ENCODE data around the gene NEMF.
"Not testable (repeated sequence)": the region's sequence is repeated elsewhere in the genome, so short reads cannot be mapped to it uniquely, and the experiment has no call there.

Gene NEMF, protein sequence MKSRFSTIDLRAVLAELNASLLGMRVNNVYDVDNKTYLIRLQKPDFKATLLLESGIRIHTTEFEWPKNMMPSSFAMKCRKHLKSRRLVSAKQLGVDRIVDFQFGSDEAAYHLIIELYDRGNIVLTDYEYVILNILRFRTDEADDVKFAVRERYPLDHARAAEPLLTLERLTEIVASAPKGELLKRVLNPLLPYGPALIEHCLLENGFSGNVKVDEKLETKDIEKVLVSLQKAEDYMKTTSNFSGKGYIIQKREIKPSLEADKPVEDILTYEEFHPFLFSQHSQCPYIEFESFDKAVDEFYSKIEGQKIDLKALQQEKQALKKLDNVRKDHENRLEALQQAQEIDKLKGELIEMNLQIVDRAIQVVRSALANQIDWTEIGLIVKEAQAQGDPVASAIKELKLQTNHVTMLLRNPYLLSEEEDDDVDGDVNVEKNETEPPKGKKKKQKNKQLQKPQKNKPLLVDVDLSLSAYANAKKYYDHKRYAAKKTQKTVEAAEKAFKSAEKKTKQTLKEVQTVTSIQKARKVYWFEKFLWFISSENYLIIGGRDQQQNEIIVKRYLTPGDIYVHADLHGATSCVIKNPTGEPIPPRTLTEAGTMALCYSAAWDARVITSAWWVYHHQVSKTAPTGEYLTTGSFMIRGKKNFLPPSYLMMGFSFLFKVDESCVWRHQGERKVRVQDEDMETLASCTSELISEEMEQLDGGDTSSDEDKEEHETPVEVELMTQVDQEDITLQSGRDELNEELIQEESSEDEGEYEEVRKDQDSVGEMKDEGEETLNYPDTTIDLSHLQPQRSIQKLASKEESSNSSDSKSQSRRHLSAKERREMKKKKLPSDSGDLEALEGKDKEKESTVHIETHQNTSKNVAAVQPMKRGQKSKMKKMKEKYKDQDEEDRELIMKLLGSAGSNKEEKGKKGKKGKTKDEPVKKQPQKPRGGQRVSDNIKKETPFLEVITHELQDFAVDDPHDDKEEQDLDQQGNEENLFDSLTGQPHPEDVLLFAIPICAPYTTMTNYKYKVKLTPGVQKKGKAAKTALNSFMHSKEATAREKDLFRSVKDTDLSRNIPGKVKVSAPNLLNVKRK

DNA sequence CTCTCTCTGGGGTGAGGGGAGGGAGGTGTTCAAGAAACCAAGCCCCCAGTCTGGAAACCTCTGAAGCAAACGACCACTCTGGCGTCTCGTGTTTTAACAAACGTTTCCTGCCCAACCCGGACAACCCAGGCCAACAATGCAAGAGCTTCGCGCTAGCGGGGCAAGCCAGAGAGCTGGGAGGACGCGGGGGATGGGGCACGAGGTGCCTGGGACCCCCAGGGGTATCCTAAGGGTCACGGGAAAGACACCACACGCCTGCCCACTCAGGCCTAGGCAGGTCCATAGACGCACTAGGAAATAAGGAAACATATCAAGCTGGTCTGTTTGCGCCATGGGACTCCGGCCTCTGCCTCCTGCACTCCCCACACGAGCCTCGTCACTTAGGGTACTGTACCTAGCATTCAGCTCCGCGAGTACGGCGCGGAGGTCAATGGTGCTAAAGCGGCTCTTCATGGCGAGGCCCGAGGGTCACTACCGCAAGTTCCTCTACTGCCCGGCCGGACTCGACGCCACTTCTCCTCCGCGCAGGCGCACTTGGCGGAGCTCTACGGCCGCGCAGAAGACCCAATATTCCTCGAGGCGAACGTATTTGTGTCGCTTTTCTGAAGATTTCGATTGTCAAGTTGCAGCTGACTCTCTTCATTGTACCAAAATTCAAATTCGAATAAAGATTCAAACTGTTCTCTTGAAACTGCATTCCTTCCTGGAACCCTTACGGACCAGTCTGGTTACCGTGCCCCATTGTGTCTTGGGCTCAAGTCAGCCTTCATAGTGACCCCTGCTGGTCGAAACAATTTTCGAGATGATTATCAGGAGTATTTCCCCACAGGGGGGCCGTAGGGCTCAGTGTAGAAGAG, at the start of gene NEMF:
NEMF (minus strand) TSS at position 488 of the 857 bp plus-strand sequence; CDS start at position 453, 35 bp downstream.
- DNase-seq (ENCODE audit: low spot score): peak; percentile 92

DNA sequence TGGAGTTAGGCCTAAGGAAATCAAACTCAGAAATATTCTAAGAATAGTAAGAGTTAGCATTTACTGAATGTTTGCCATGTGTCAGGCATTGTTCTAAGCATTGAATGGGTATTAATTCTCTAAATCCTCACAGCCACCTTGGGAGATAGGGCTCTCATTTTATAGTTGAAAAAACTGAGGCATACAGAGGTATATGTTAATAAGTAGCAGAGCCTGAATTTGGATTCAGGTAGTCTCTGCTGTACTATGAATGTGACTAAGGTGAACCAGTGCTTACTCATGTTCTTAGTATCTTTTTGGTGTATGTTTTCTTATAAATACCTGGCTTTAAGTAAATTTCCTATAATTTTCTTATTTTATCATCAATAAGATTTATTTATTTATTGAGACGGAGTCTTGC, 48.4 kb upstream of the NEMF start:
- no peak for DNase-seq (ENCODE audit: low spot score)

DNA sequence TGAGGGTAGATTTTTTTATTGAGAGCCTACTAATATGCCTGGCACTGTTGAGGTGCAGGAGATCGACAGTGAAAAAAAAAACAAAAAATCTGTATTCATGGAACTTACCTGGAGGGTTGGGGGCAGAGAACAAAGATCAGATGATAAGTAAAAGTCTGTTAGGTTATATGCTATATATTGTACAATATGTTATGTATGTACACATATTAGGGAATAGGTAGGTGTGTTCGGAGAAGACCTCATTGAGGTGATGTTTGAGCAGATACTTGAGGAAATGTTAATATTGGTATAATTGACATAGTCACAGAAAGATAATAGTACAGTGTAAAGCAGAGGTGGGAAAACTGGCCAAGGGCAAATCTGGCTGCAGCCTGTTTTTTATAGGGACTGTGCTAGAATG, 45.9 kb upstream of the NEMF start:
- DNase-seq (ENCODE audit: low spot score): no peak

DNA sequence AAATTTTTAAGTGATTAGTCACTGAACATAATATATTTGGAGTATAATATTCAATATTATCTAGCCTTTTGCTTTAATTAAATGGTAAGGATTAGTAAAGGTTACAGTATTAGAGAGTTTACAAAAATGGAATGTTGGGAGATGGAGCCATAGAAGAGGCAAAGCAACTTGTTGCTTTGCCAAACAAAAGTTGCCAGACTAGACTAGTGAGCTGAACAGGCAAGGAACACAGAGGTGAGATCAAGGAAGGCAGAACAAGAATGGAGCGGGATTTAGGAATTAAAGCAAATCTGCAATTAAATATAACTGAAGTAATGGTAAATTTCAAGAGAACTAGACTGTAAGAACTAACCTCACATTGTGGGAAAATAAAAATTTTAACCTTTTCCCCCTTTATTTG, 45.4 kb upstream of the NEMF start:
- DNase-seq (ENCODE audit: low spot score): no peak

DNA sequence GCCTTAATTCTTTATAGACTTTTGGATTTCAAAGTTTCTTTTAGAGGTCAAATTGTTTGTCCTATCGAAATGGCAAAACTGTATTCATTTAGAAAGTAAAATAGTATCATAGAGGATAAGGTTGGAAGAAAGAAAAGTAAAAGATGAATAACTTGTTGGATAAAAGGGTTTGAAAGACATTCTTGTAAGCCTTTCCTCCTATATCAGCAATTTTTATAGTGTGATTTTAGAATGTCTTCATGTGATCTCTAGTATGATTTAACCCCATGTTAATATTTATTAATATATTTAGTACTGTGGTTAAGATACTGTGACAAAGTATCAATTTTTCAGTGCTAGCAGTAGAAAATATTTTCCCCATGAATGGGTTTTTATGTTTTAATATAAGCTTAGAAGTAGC, 44.8 kb upstream of the NEMF start:
- no peak for DNase-seq (ENCODE audit: low spot score)

DNA sequence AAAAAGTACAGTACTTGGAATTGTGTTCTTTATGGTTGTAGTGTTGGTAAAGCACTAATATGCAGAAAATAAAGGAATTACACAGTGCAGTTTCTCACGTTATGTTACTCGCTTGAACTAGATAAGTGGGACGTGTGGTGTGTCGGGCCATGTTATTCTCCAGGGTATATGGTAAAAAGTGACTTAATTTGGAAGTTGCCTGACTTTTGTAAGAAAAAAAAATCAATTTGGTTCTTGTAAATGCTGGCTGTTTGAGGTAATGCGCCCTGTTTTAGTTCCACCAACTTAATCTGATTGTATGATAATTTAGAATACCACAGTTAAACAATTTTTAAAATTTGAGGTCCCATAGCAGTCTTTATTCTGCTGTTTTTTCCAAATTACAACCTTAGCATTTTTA, 44.4 kb upstream of the NEMF start:
- peak; percentile 19 for DNase-seq (ENCODE audit: low spot score)

DNA sequence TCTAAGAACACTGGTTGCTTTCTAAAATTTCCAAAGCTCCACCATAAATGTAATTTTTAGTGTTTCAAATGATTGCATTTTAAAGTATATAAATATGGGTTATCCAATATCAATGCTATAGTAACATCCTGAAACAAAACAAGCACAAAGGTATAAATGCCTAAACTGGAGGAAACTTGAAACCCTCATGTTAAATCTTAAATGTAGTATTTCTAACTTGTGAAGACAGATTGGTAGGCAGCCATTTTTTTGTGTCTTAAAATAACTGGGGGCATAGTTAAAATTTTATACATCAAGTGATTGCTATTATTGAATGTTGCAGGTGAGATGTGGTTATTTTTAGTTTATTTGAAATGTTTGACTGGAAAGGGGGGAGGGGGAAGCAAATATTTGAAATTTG, 43.7 kb upstream of the NEMF start:
- not testable (repeated sequence) for DNase-seq (ENCODE audit: low spot score)

DNA sequence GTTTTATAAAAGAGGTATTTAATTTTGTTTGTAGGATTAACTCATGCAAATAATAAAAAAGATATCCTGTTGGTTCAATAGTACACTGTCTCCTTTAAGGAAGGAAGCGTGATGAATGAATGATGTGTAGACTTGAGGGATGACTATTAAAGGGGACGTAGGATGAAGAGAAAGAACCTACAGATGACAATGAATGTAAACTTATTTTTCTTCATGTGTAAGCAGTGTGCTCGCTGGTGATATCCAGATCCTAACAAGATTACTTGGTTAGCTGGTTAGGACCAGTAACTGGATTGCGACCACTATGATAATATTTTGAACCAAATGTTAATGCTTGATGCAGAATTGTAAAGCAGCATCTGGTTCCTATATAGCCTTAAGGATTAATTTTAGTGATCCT, 42.9 kb upstream of the NEMF start:
- DNase-seq (ENCODE audit: low spot score): peak; percentile 5

DNA sequence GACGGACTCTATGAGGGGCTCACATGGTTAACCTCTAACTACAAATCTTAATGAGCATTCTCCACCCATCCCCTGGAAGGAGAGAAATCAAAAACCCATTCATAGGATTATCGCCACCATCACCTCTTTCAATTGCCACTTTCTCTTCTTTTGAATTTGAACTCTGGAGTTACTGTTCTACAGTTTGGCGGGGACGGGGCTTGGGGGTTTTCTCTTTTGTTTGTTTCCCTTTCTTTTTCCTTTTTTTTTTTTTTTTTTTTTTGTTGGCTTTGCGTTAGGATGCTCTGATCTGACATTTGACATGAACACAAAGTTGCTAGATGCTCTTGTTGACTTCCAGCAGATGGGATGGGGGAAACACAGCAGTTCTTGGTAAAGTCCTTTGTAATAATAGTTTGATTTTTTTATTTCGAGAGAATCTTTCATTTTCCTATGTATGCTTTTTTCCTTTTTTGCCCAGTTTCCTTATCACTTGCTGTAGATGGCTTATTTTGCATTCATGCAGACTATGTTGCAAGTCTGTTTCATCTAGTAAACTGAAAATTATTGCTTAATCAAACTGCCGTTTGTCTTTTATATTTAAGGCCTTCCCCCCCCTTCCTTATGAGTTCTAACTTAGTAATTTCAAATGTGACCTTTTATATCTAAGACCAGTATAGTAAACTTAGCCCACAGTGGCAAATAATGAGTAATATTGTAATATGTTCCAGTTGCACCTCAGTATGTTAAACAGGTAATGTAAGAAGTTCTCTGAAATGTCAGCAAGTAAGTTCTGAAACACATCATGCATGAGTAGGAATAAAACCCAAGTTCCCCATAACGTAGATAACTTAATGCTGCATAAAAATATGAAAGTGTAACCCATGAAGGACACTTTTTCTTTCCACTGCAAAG, 41.9 kb upstream of the NEMF start:
- DNase-seq (ENCODE audit: low spot score): not testable (repeated sequence)

DNA sequence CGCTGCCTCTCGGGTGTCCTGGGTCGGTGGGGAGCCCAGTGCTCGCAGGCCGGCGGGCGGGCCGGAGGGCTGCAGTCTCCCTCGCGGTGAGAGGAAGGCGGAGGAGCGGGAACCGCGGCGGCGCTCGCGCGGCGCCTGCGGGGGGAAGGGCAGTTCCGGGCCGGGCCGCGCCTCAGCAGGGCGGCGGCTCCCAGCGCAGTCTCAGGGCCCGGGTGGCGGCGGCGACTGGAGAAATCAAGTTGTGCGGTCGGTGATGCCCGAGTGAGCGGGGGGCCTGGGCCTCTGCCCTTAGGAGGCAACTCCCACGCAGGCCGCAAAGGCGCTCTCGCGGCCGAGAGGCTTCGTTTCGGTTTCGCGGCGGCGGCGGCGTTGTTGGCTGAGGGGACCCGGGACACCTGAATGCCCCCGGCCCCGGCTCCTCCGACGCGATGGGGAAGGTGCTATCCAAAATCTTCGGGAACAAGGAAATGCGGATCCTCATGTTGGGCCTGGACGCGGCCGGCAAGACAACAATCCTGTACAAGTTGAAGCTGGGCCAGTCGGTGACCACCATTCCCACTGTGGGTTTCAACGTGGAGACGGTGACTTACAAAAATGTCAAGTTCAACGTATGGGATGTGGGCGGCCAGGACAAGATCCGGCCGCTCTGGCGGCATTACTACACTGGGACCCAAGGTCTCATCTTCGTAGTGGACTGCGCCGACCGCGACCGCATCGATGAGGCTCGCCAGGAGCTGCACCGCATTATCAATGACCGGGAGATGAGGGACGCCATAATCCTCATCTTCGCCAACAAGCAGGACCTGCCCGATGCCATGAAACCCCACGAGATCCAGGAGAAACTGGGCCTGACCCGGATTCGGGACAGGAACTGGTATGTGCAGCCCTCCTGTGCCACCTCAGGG, 41.0 kb upstream of the NEMF start:
- peak; percentile 54 for DNase-seq (ENCODE audit: low spot score)

DNA sequence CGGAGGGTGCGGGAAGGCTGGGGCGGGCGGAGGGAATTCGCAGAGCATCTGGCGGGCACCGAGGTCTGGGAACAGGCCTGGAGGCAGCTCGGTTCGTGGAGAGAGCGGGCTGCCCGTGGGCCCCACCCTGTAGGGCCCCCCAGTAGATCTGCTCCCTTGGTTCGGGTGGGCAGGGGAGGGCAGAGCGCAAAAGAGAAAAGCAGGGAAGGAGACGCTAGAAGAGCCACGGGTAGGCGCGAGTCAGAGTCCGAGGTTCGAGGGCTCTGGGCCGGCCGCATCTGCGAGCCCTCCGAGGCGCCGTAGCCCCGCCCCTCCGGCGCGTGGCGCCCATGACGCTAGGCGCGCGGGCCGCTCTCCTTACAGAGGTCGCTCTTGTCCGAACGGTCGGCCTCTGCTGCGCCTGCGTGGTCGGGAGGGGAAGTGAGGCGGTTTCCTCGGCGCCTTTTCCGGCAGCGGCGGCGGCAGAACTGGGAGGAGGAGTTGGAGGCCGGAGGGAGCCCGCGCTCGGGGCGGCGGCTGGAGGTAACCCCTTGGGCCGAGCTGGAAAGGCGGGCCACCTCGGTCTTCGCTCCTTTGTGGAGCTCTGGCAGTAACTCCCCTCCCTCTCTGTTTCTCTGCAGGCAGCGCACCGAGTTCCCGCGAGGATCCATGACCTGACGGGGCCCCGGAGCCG, 40.2 kb upstream of the NEMF start, which contains the start of gene ARF6:
ARF6 (plus strand) TSS at position 447 of the 673 bp plus-strand sequence. CDS start 655 bp downstream, outside the sequence.
- peak; percentile 93 for DNase-seq (ENCODE audit: low spot score)

DNA sequence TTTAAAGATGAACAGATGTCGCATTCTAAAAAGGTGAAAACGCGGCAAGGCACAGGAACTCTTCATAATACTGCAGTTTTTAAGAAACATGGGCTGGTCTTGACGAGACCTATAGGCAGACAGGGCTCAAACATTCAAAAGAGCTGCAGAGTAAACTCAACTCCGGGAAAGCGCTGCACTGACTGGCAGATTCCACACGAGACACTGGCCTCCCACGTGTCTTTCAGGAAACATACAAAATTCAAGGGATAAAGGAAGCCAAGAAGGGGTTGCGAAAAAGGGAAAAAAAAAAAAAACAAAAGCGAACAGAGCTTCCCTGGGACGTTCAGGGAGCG, 39.7 kb upstream of the NEMF start:
- peak; percentile 64 for DNase-seq (ENCODE audit: low spot score)

DNA sequence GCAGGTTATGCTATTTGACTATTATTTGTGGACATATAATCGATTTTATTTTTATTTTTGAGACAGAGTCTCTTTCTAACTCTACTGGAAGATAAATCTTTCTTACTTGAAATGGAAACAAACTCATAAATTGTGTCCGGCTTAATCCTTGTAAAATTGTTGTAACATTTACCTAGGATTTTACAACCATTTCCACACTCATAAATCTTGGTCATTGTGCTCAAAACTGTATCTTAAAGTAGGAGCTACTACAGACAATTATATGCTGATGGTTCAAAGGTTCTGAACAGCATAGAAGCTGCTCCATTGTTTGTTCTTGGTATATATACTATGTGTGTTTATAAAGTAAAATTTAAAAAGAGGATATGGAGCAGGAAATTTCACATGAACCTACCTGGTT, 35.7 kb upstream of the NEMF start:
- no peak for DNase-seq (ENCODE audit: low spot score)

DNA sequence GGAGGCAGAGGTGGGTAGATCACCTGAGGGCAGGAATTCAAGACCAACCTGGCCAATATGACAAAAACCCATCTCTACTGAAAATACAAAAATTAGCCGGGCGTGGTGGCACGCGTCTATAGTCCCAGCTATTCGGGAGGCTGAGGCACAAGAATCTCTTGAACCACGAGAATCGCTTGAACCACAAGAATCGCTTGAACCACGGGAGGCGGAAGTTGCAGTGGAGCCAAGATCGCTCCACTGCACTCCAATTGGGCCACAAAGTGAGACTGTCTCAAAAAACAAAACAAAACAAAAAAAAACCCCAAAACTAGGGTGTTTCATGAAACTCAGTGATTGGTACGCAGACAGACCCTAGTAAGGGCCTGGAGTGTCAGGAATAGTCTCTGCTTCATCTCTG, 33.9 kb upstream of the NEMF start:
- no peak for DNase-seq (ENCODE audit: low spot score)

DNA sequence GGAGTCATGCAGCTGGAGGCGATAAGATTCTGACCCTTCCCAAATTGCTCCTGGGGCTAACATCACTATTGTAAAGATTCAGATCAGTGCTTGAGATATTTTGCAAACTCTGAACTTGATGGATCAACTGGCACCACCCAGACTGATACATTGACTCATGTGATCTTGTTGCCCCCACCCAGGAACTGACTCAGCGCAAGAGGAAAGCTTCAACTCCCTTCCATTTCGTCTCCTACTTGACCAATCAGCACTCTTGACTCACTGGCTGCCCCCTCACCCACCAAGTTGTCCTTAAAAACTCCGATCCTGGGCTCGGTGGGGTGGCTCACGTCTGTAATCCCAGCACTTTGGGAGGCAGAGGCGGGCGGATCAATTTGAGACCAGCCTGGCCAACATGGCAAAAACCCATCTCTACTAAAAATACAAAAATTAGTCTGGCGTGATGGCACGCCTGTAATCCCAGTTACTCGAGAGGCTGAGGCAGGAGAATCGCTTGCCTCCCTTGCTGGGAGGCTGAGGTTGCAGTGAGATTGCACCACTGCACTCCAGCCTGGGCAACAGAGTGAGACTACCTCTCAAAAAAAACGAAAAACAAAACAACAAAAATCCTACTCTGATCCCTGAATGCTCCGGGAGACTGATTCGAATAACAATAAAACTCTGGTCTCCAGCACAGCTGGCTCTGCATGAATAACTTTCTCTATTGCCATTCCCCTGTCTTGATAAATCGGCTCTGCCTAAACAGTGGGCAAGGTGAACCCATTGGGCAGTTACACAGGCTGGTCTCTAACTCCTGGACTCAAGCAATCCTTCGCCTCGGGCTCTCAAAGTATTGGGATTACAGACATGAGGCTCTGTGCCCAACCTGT, 30.5 kb upstream of the NEMF start:
- DNase-seq (ENCODE audit: low spot score): no peak

DNA sequence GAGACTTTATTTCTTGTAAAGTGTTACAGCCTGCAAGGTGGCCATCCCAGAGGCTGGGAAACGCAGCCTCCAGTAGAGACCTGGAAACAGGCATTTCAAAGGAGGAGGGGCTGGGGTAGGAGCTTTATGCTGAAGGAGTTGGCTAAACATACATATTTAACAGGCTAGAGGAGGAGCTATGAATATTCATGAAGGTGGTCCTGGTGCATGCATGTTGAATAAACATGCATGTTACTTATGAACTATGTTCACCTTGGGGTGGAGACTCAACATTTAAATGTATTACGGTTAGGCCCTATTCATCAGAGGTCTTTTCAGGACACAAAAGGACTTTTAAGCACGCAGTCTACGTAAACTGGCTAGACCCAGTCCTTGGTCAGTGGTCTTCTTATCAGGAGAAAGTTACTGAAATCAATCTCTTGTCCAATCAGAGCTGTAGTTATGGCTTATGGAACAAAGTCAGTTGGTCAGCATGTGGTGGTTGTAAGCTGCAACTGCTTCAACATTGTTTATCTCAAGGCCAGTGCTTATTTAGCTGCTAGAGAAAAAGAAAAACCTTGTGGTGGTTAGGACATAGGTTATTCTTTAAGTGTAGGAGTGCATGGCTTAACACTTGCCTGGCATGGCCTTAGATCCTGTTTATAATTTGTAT, 28.9 kb upstream of the NEMF start:
- DNase-seq (ENCODE audit: low spot score): peak; percentile 33

DNA sequence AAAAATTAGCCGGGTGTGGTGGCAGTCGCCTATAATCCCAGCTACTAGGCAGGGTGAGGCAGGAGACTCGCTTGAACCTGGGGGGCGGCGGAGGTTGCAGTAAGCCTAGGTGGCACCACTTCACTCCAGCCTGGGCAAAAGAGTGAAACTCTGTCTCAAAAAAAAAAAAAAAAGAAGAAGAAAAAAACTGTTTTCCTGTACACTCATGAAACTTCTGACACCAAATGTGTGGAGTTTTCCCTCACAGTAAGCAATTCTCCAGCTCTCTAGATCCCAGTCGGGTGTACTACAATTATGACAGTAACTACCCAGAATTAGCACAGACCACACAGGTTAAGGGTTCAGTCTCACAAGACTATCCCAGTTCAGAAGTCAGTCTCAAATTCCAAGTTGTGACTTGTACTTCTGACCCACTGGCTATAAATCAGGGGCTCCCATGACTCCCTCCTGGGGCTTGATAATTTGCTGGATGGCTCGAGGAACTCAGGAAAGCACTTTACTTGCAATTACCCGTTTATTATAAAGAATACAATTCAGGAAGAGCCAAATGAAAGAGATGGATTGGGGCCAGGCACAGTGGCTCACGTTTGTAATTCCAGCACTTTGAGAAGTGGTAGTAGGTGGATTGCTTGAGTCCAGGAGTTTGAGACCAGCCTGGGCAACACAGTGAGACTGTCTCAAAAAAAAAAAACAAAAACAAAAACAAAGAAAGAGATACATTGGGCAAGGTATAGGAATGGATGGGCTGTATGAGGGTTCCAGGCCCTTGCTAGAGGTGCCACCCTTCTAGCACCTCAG, 27.9 kb upstream of the NEMF start:
- no peak for DNase-seq (ENCODE audit: low spot score)

Data from NAMALWA (cell line).